Mononuclear cell (primary cell): ENCODE measurements around the gene METTL4. TPM values are rescaled to one million over a fixed set of nuclear protein-coding genes. Genes with fewer than 3 reads are reported as not detected.

ENCODE experiments used
- total RNA-seq: library from RNA; depleted of rRNA; stranded (reverse); fragments of >200 nt; gene quantifications from one replicate; pipeline ENCODE4 v1.2.3, GENCODE V29; 2012

METTL4 gene
- total RNA-seq, 1 donor, result 9.7 TPM

Other genes with a start within 250 kb of the METTL4 start
- gene NDC80, start 52 bp upstream of the METTL4 start, total RNA-seq, result 8.6 TPM
- gene SMCHD1, start 84.2 kb upstream of the METTL4 start, total RNA-seq, result 957 TPM